H1 (cell line): ENCODE data around the gene FMNL1. TPM values are rescaled to one million over a fixed set of nuclear protein-coding genes. Genes with fewer than 3 reads are reported as not detected.

ENCODE experiments used
- CTCF ChIA-PET: fragments of 300-600 bp; sonication (Branson Sonifier 250); formaldehyde crosslinking; loops from one replicate; lab custom pipeline; 2021; ENCODE audit not compliant: partially characterized antibody; lab: Charles Lee
- POLR2A ChIA-PET: fragments of 300-600 bp; sonication (Branson Sonifier 250); formaldehyde crosslinking; loops from one replicate; lab custom pipeline; 2021; ENCODE audit warnings: inconsistent platforms; ENCODE audit not compliant: partially characterized antibody; lab: Charles Lee
- DNase-seq, 2 experiments: peaks; one replicate each; pipeline versions ENCODE4 v3.0.0 to v3.0.0-alpha.2; 2010 to 2022; ENCODE audit warnings: low spot score in 2 of 2, low read depth in 1 of 2, mixed read lengths in 1 of 2
- FAIRE-seq: peaks from 2 replicates; lab custom pipeline; 2011; peaks lifted over from hg19 to GRCh38; lab: Jason Lieb, UNC
- H2AFZ ChIP-seq: 2 replicates; pipeline ENCODE4 v1.8.1; 2012; ENCODE audit warnings: low read length, inconsistent platforms
- H2AK5ac ChIP-seq: 2 replicates; pipeline ENCODE4 v1.6.1; 2013; ENCODE audit warnings: low read depth, low read length
- H2BK120ac ChIP-seq: replicated peaks from 2 replicates; pipeline ENCODE3; 2013; ENCODE audit warnings: low read depth, low read length, inconsistent platforms
- H2BK12ac ChIP-seq: 2 replicates; pipeline ENCODE4 v1.6.1; 2013; ENCODE audit warnings: low read depth, low read length
- H2BK15ac ChIP-seq: 2 replicates; pipeline ENCODE4 v1.6.1; 2013; ENCODE audit warnings: low read length
- H2BK20ac ChIP-seq: 2 replicates; pipeline ENCODE4 v1.6.1; 2013; ENCODE audit warnings: low read length
- H2BK5ac ChIP-seq: 2 replicates; pipeline ENCODE4 v1.6.1; 2013; ENCODE audit warnings: low read depth, low read length
- H3K14ac ChIP-seq: 2 replicates; pipeline ENCODE4 v1.6.1; 2013; ENCODE audit warnings: inconsistent platforms; ENCODE audit not compliant: insufficient read length
- H3K18ac ChIP-seq: 2 replicates; pipeline ENCODE4 v1.6.1; 2013; ENCODE audit warnings: low read length; ENCODE audit errors: extremely low read depth
- H3K23ac ChIP-seq: 2 replicates; pipeline ENCODE4 v1.6.1; 2013; ENCODE audit warnings: inconsistent platforms; ENCODE audit not compliant: insufficient read length
- H3K23me2 ChIP-seq: 2 replicates; pipeline ENCODE4 v1.6.1; 2013; ENCODE audit warnings: low read depth, low read length
- H3K27ac ChIP-seq: 2 replicates; pipeline ENCODE4 v1.6.1; 2011; ENCODE audit warnings: low read depth, low read length, inconsistent platforms
- H3K27me3 ChIP-seq, 4 experiments: replicated peaks in 1 of 4; 1 replicate in 1 of 4; 2 replicates in 3 of 4; pipeline versions ENCODE4 v1.6.1 to v1.8.1; 2011 to 2013; ENCODE audit warnings: low read length in 3 of 4, mild to moderate bottlenecking in 3 of 4, inconsistent platforms in 2 of 4, mixed read lengths in 2 of 4, moderate library complexity in 1 of 4; ENCODE audit not compliant: control insufficient read depth in 3 of 4, insufficient read depth in 3 of 4; ENCODE audit errors: extremely low read depth in 1 of 4
- H3K36me3 ChIP-seq, 4 experiments: 2 replicates each; pipeline versions ENCODE4 v1.6.1 to v1.8.1; 2011 to 2013; ENCODE audit warnings: mild to moderate bottlenecking in 4 of 4, low read length in 3 of 4, moderate library complexity in 2 of 4, control low read depth in 1 of 4, inconsistent platforms in 1 of 4; ENCODE audit not compliant: insufficient read depth in 4 of 4, control insufficient read depth in 2 of 4
- H3K4ac ChIP-seq: replicated peaks from 2 replicates; pipeline ENCODE3; 2013; ENCODE audit warnings: low read length, low read depth, mixed read lengths, inconsistent platforms; ENCODE audit not compliant: insufficient read length
- H3K4me1 ChIP-seq, 4 experiments: replicated peaks in 1 of 4; 1 replicate in 1 of 4; 2 replicates in 3 of 4; pipeline versions ENCODE4 v1.6.1 to v1.8.1; 2011 to 2013; ENCODE audit warnings: low read length in 3 of 4, inconsistent platforms in 2 of 4, mixed read lengths in 1 of 4; ENCODE audit not compliant: insufficient read depth in 4 of 4, control insufficient read depth in 3 of 4
- H3K4me2 ChIP-seq, 2 experiments: 2 replicates each; pipeline versions ENCODE4 v1.6.1 to v1.8.1; 2011 to 2013; ENCODE audit warnings: low read depth in 2 of 2, low read length in 2 of 2, control low read depth in 1 of 2, inconsistent platforms in 1 of 2, mild to moderate bottlenecking in 1 of 2; ENCODE audit not compliant: insufficient read depth in 1 of 2
- H3K4me3 ChIP-seq, 4 experiments: fragments of 200-600, 300-600 bp in 1 of 4; sonication (generic), shearing (Covaris generic), sonication (Bioruptor Twin) in 1 of 4; 2 replicates each; pipeline versions ENCODE4 v1.5.1 to v1.8.1; 2011 to 2016; ENCODE audit warnings: low read length in 4 of 4, low read depth in 3 of 4, control low read depth in 2 of 4, inconsistent platforms in 2 of 4, mild to moderate bottlenecking in 2 of 4, mixed read lengths in 1 of 4, moderate library complexity in 1 of 4; ENCODE audit not compliant: insufficient read depth in 2 of 4; ENCODE audit errors: extremely low read depth in 1 of 4
- H3K56ac ChIP-seq: replicated peaks from 2 replicates; pipeline ENCODE3; 2013; ENCODE audit warnings: low read depth, mild to moderate bottlenecking, mixed read lengths, low read length, inconsistent platforms; ENCODE audit not compliant: insufficient read length
- H3K79me1 ChIP-seq: 2 replicates; pipeline ENCODE4 v1.6.1; 2013; ENCODE audit warnings: low read depth, low read length, control low read depth
- H3K79me2 ChIP-seq, 2 experiments: 2 replicates each; pipeline versions ENCODE4 v1.6.1 to v1.8.1; 2012 to 2013; ENCODE audit warnings: low read length in 2 of 2, mild to moderate bottlenecking in 2 of 2, inconsistent platforms in 1 of 2; ENCODE audit not compliant: insufficient read depth in 2 of 2, control insufficient read depth in 1 of 2
- H3K9ac ChIP-seq, 4 experiments: replicated peaks in 1 of 4; 1 replicate in 1 of 4; 2 replicates in 3 of 4; pipeline versions ENCODE4 v1.6.1 to v1.8.1; 2011 to 2013; ENCODE audit warnings: low read depth in 3 of 4, low read length in 3 of 4, control low read depth in 2 of 4, mild to moderate bottlenecking in 2 of 4, moderate library complexity in 2 of 4, inconsistent platforms in 1 of 4; ENCODE audit errors: extremely low read depth in 1 of 4
- H3K9me3 ChIP-seq, 2 experiments: 2 replicates each; pipeline versions ENCODE4 v1.6.1 to v1.8.1; 2012 to 2013; ENCODE audit warnings: mild to moderate bottlenecking in 2 of 2, moderate library complexity in 2 of 2, control low read depth in 1 of 2, inconsistent platforms in 1 of 2, low read depth in 1 of 2, low read length in 1 of 2, mixed read lengths in 1 of 2; ENCODE audit not compliant: insufficient read depth in 2 of 2
- H4K20me1 ChIP-seq, 2 experiments: replicated peaks in 1 of 2; 2 replicates each; pipeline versions ENCODE3 to v1.8.1; 2011 to 2013; ENCODE audit warnings: inconsistent platforms in 2 of 2, low read length in 2 of 2, mild to moderate bottlenecking in 1 of 2; ENCODE audit not compliant: insufficient read depth in 2 of 2, control insufficient read depth in 1 of 2
- H4K5ac ChIP-seq: 2 replicates; pipeline ENCODE4 v1.6.1; 2013; ENCODE audit warnings: low read length, low read depth, mixed read lengths, inconsistent platforms; ENCODE audit not compliant: insufficient read length
- H4K8ac ChIP-seq: 2 replicates; pipeline ENCODE4 v1.8.0; 2013; ENCODE audit warnings: mild to moderate bottlenecking, moderate library complexity, low read length, inconsistent platforms; ENCODE audit not compliant: insufficient read depth; ENCODE audit errors: extremely low read depth
- H4K91ac ChIP-seq: replicated peaks from 2 replicates; pipeline ENCODE3; 2013; ENCODE audit warnings: low read length, mixed read lengths, inconsistent platforms; ENCODE audit not compliant: insufficient read length
- ATF2 ChIP-seq: IDR thresholded peaks from 2 replicates; pipeline ENCODE4 v1.6.1; 2012; ENCODE audit warnings: low read length, inconsistent platforms
- CTCF ChIP-seq, 3 experiments: IDR thresholded peaks; 1 replicate in 2 of 3; 2 replicates in 1 of 3; pipeline versions ENCODE4 v1.5.1 to v1.6.1; 2011; ENCODE audit warnings: low read length in 3 of 3, mild to moderate bottlenecking in 3 of 3, inconsistent platforms in 2 of 3, low read depth in 1 of 3, moderate library complexity in 1 of 3; ENCODE audit not compliant: insufficient read depth in 1 of 3; ENCODE audit errors: control extremely low read depth in 1 of 3
- EZH2 ChIP-seq: fragments of 200-600 bp; sonication (generic); IDR thresholded peaks from 2 replicates; pipeline ENCODE4 v1.7.1; 2012; ENCODE audit warnings: low read depth, mild to moderate bottlenecking, moderate library complexity, low read length, inconsistent platforms; ENCODE audit not compliant: severe bottlenecking
- MAFK ChIP-seq: IDR thresholded peaks from 2 replicates; pipeline ENCODE4 v1.6.1; 2012; ENCODE audit warnings: low read depth, mild to moderate bottlenecking, improper control_type of control experiment, low read length
- PHF8 ChIP-seq: fragments of 200-600 bp; sonication (generic); conservative IDR thresholded peaks from 2 replicates; pipeline ENCODE4 v1.7.1; 2012; ENCODE audit warnings: low read depth, mild to moderate bottlenecking, inconsistent platforms, low read length, moderate library complexity
- RAD21 ChIP-seq, 2 experiments: IDR thresholded peaks in 1 of 2; conservative IDR thresholded peaks in 1 of 2; 2 replicates each; pipeline ENCODE4 v1.6.1; 2011; ENCODE audit warnings: low read depth in 2 of 2, low read length in 2 of 2, improper control_type of control experiment in 1 of 2, inconsistent platforms in 1 of 2, mild to moderate bottlenecking in 1 of 2, moderate library complexity in 1 of 2
- WGBS, 2 experiments: shearing (Covaris generic) in 1 of 2; methylation state at CpG; one replicate each; pipeline versions ENCODE4 v1.1.6 to v1.1.7; 2013 to 2015; ENCODE audit warnings: low lambda C conversion rate in 2 of 2, mixed read lengths in 2 of 2, inconsistent platforms in 1 of 2, low coverage in 1 of 2, missing lambda C conversion rate in 1 of 2; ENCODE audit not compliant: insufficient replicate concordance in 2 of 2, insufficient coverage in 1 of 2, insufficient read length in 1 of 2; ENCODE audit errors: extremely low coverage in 1 of 2, missing lambda C conversion rate in 1 of 2; 5-methylcytosine and 5-hydroxymethylcytosine counted together
- polyA plus RNA-seq, 7 experiments: library from polyadenylated mRNA; depleted of rRNA in 3 of 7; stranded (reverse) in 5 of 7; unstranded in 2 of 7; fragments of >200 nt in 5 of 7; fragments of 200-250 nt in 2 of 7; gene quantifications; 1 replicate in 5 of 7; 2 replicates in 1 of 7; 4 replicates in 1 of 7; pipeline versions ENCODE4 v1.2.1 to v1.2.3, GENCODE V29; 2011 to 2013; ENCODE audit warnings: missing spikeins in 2 of 7, mixed read lengths in 2 of 7
- total RNA-seq: library from RNA; stranded (reverse); fragmentation: NEBNext Ultra II Directional; extraction: Animal tissue kit (Norgen Biotek cat#: 25700); gene quantifications from 2 replicates; pipeline ENCODE4 v1.2.1, GENCODE V29; 2021

Gene FMNL1
- total and polyA plus RNA-seq, 2 of the 8 experiments (the other 6 are each of a cell fraction or from before 2014, with no cell fraction given) = 2.5 to 8.6 TPM

GRCh38 chr17:45277216-45277849 lies 55.6 kb downstream of the FMNL1 start:
- Histone ChIP-seq H3K4ac (no peak overlapping the region), H3K27ac (no peak overlapping the region), H3K4me3 (no peak overlapping the region), H2AK5ac (no peak overlapping the region), H4K8ac (no peak overlapping the region), H3K18ac (no peak overlapping the region), H4K20me1 (no peaks in the 10 kb centered on the region), H3K36me3 (peaks cover 0 to 3% (median under 1%) of the 10 kb centered on the region in 4 experiments; a peak in 2 of 8 replicates), H3K79me1 (no peaks in the 10 kb centered on the region), H4K91ac (no peak overlapping the region), H2BK12ac (no peak overlapping the region), H4K5ac (no peak overlapping the region), H3K14ac (no peak overlapping the region), H2BK5ac (no peak overlapping the region), H3K27me3 (no peaks in the 10 kb centered on the region), H2BK15ac (no peak overlapping the region), H3K9me3 (no peaks in the 10 kb centered on the region), H3K79me2 (no peaks in the 10 kb centered on the region), H3K9ac (no peak overlapping the region), H2BK20ac (no peak overlapping the region), H3K23me2 (no peaks in the 10 kb centered on the region), H2AFZ (no peak overlapping the region), H2BK120ac (no peak overlapping the region), H3K4me2 (no peak overlapping the region), H3K23ac (no peak overlapping the region), H3K56ac (no peak overlapping the region), H3K4me1 (peaks cover 0 to 4% (median under 1%) of the 10 kb centered on the region in 4 experiments; a peak in 1 of 7 replicates)
- 67% methylated on average over 16 of the region's 16 CpGs; no CpG with 5 or more reads in 1 of the 2 experiments for WGBS, 2 experiments
- DNase-seq (peak; percentile 84 to 89), FAIRE-seq (peak; percentile 85)
- ChIA-PET POLR2A (interaction anchor here (0.8 to 2.0 kb wide), 6 partner anchors 9 to 129 kb away, joined by 3 to 7 read pairs (median 4); partner anchors contain the start of gene HEXIM1), CTCF (interaction anchor here (0.6 to 29.1 kb wide), 44 partner anchors 8 to 612 kb away, joined by 3 to 579 read pairs (median 5); partner anchors contain the start of genes HEXIM1 and MAP3K14)
- 0 out of 2 replicates have a peak, but pooled peaks have one; percentile 24 for TF ChIP-seq ATF2
- no peak for TF ChIP-seq PHF8
- TF ChIP-seq EZH2 = no peak
- peak; percentile 99 for TF ChIP-seq MAFK
- TF ChIP-seq CTCF (IDR thresholded peaks at IDR 0.05; ENCODE audit: control extremely low read depth in 1 of 3, insufficient read depth in 1 of 3, low read depth in 1 of 3, low read length in 3 of 3) = peak; percentile 84 to 90 (median 89)
- TF ChIP-seq RAD21 (IDR thresholded peaks at IDR 0.05 in 1 of 2, conservative IDR thresholded peaks at IDR 0.05 in 1 of 2; ENCODE audit: low read depth in 2 of 2, low read length in 2 of 2) = peak; percentile 77 to 83
